Suprapubic skin (tissue), 4 donors: ENCODE results near the gene NPSR1. TPM values are rescaled to one million over a fixed set of nuclear protein-coding genes. Genes with fewer than 3 reads are reported as not detected.

Experiments
- DNase-seq, 2 donors: peaks; one replicate each; pipeline ENCODE4 v3.0.0-alpha.2; 2019; ENCODE audit warnings: low spot score in 2 of 2
- H3K27ac ChIP-seq: fragments of 200-600 bp; sonication (generic); one replicate; pipeline ENCODE4 v1.5.1; 2019
- H3K27me3 ChIP-seq: fragments of 200-600 bp; sonication (generic); one replicate; pipeline ENCODE4 v1.5.1; 2019
- H3K36me3 ChIP-seq: fragments of 200-600 bp; sonication (generic); one replicate; pipeline ENCODE4 v1.5.1; 2019
- H3K4me1 ChIP-seq: fragments of 200-600 bp; sonication (generic); one replicate; pipeline ENCODE4 v1.5.1; 2019
- H3K4me3 ChIP-seq: fragments of 200-600 bp; sonication (generic); one replicate; pipeline ENCODE4 v1.5.1; 2019; ENCODE audit warnings: mild to moderate bottlenecking
- H3K9me3 ChIP-seq: fragments of 200-600 bp; sonication (generic); one replicate; pipeline ENCODE4 v1.5.1; 2019
- CTCF ChIP-seq, 2 donors: fragments of 200-600 bp in 1 of 2; fragments of 450-650 bp in 1 of 2; sonication (generic) in 1 of 2; IDR thresholded peaks; one replicate each; pipeline ENCODE4 v1.5.1; 2016 to 2019; ENCODE audit warnings: antibody characterized with exemption in 2 of 2, mild to moderate bottlenecking in 1 of 2, moderate library complexity in 1 of 2
- EP300 ChIP-seq: sonication (generic); formaldehyde crosslinking; IDR thresholded peaks from one replicate; pipeline ENCODE4 v1.6.1; 2017; ENCODE audit warnings: antibody characterized with exemption
- POLR2A ChIP-seq, 2 donors: fragments of 450-650 bp; IDR thresholded peaks; one replicate each; pipeline ENCODE4 v1.6.1; 2017; ENCODE audit warnings: antibody characterized with exemption in 2 of 2, mild to moderate bottlenecking in 2 of 2, moderate library complexity in 2 of 2
- POLR2AphosphoS5 ChIP-seq, 3 donors: sonication (generic); formaldehyde crosslinking; IDR thresholded peaks; one replicate each; pipeline ENCODE4 v1.6.1; 2017; ENCODE audit warnings: antibody characterized with exemption in 3 of 3
- WGBS: methylation state at CpG from one replicate; pipeline ENCODE4 v1.1.5; 2018; 5-methylcytosine and 5-hydroxymethylcytosine counted together
- total RNA-seq, 4 donors: library from RNA; depleted of rRNA; stranded (reverse); fragments of >200 nt; gene quantifications; one replicate each; pipeline ENCODE4 v1.1.0, GENCODE V29; 2016

Gene NPSR1
- total RNA-seq, 4 donors from 2014 or later: not detected

GRCh38 chr7:34734771-34735170, 76.8 kb downstream of the NPSR1 start:
- H3K4me1 ChIP-seq: no peaks in the 10 kb centered on the region
- WGBS: 93% methylated on average over 1 of the region's 1 CpG
- DNase-seq: no peak
- H3K27ac ChIP-seq: no peak overlapping the region
- H3K4me3 ChIP-seq: no peak overlapping the region
- H3K27me3 ChIP-seq: no peaks in the 10 kb centered on the region
- H3K9me3 ChIP-seq: no peaks in the 10 kb centered on the region
- H3K36me3 ChIP-seq: no peaks in the 10 kb centered on the region
- TF ChIP-seq POLR2AphosphoS5 (IDR thresholded peaks at IDR 0.05) (no peak), POLR2A (IDR thresholded peaks at IDR 0.05) (no peak), EP300 (no peak), CTCF (IDR thresholded peaks at IDR 0.05) (no peak)

GRCh38 chr7:34735526-34735925, 77.5 kb downstream of the NPSR1 start:
- TF ChIP-seq POLR2AphosphoS5 (IDR thresholded peaks at IDR 0.05) (no peak), EP300 (no peak), CTCF (IDR thresholded peaks at IDR 0.05) (no peak), POLR2A (IDR thresholded peaks at IDR 0.05) (no peak)
- H3K9me3 ChIP-seq: peaks cover 2% of the 10 kb centered on the region
- H3K4me3 ChIP-seq: no peak overlapping the region
- 15% methylated on average over 2 of the region's 2 CpGs for WGBS
- no peaks in the 10 kb centered on the region for H3K36me3 ChIP-seq
- H3K4me1 ChIP-seq: no peaks in the 10 kb centered on the region
- no peak overlapping the region for H3K27ac ChIP-seq
- DNase-seq: no peak
- no peaks in the 10 kb centered on the region for H3K27me3 ChIP-seq

- Histone ChIP-seq H3K27ac (no peak overlapping the region), H3K27me3 (no peaks in the 10 kb centered on the region), H3K9me3 (peaks cover 6% of the 10 kb centered on the region), H3K4me1 (no peaks in the 10 kb centered on the region), H3K36me3 (no peaks in the 10 kb centered on the region), H3K4me3 (no peak overlapping the region)
- 84% methylated on average over 5 of the region's 5 CpGs for WGBS
- TF ChIP-seq POLR2A (IDR thresholded peaks at IDR 0.05) (no peak), CTCF (IDR thresholded peaks at IDR 0.05) (no peak), POLR2AphosphoS5 (IDR thresholded peaks at IDR 0.05) (no peak), EP300 (no peak)
- no peak for DNase-seq
Measured at GRCh38 chr7:34739651-34740300, 81.8 kb downstream of the NPSR1 start.

- H3K27ac ChIP-seq: no peak overlapping the region
- no peaks in the 10 kb centered on the region for H3K36me3 ChIP-seq
- DNase-seq: no peak
- no peak for TF ChIP-seq CTCF (IDR thresholded peaks at IDR 0.05)
- TF ChIP-seq EP300: no peak
- TF ChIP-seq POLR2A (IDR thresholded peaks at IDR 0.05): no peak
- TF ChIP-seq POLR2AphosphoS5 (IDR thresholded peaks at IDR 0.05): no peak
- peaks cover 6% of the 10 kb centered on the region for H3K9me3 ChIP-seq
- no peaks in the 10 kb centered on the region for H3K4me1 ChIP-seq
- no peak overlapping the region for H3K4me3 ChIP-seq
- H3K27me3 ChIP-seq: no peaks in the 10 kb centered on the region
- 31% methylated on average over 1 of the region's 1 CpG for WGBS
Measured at GRCh38 chr7:34740840-34741239, 82.8 kb downstream of the NPSR1 start.

GRCh38 chr7:34747176-34747781, 89.3 kb downstream of the NPSR1 start:
- DNase-seq: no peak
- WGBS: 73% methylated on average over 8 of the region's 8 CpGs
- H3K36me3 ChIP-seq: no peaks in the 10 kb centered on the region
- H3K9me3 ChIP-seq: no peaks in the 10 kb centered on the region
- TF ChIP-seq POLR2AphosphoS5 (IDR thresholded peaks at IDR 0.05) (no peak), EP300 (no peak), POLR2A (IDR thresholded peaks at IDR 0.05) (no peak), CTCF (IDR thresholded peaks at IDR 0.05) (no peak)
- peaks cover 3% of the 10 kb centered on the region for H3K4me1 ChIP-seq
- no peak overlapping the region for H3K4me3 ChIP-seq
- H3K27me3 ChIP-seq: no peaks in the 10 kb centered on the region
- no peak overlapping the region for H3K27ac ChIP-seq
